Posterior vena cava (tissue), 2 donors: Measurements from ENCODE around the gene GABRA6. TPM values are rescaled to one million over a fixed set of nuclear protein-coding genes. Genes with fewer than 3 reads are reported as not detected.
A peak's percentile ranks its signal among the peaks of the same experiment; 100 is the strongest.
"Not testable (repeated sequence)": the region's sequence is repeated elsewhere in the genome, so short reads cannot be mapped to it uniquely, and the experiment has no call there.

Source experiments
- DNase-seq: peaks from one replicate; pipeline ENCODE4 v3.0.0-alpha.2; 2020; ENCODE audit warnings: low spot score
- intact Hi-C, 2 donors: fragments of 100-400 bp; cut with DNase I; formaldehyde crosslinking; loops; one replicate each; pipeline versions ENCODE4 v1.14.1 to v1.14.2; 2022 to 2023
- long read RNA-seq, 2 donors: library from polyadenylated mRNA; unstranded; transcript quantifications; one replicate each; pipeline ENCODE4 v2.0.0, GENCODE V29; 2020 to 2021
- total RNA-seq, 2 donors: library from RNA; stranded (reverse); fragmentation: NEBNext Ultra II Directional; extraction: Animal tissue kit (Norgen Biotek cat#: 25700); gene quantifications; one replicate each; pipeline ENCODE4 v1.2.1, GENCODE V29; 2021
- donor health status: DM: yes; HTN: yes; CAD: no.
- donor health status: DM: yes; HTN: yes; CAD: no.

Gene GABRA6
- total RNA-seq: not detected
- long read RNA-seq, donor 1: 0 reads
- long read RNA-seq, donor 2: 0 reads

GRCh38 chr5:161685461-161685860 lies at the start of gene GABRA6:
Gene GABRA6 (plus strand): TSS chr5:161685721. CDS start chr5:161685990, 269 bp downstream.
- DNase-seq: no peak
- intact Hi-C loops: no loop called here

GRCh38 chr5:161637591-161637990 lies 47.9 kb upstream of the GABRA6 start:
- DNase-seq: no peak
- intact Hi-C loops: no loop called here

DNA sequence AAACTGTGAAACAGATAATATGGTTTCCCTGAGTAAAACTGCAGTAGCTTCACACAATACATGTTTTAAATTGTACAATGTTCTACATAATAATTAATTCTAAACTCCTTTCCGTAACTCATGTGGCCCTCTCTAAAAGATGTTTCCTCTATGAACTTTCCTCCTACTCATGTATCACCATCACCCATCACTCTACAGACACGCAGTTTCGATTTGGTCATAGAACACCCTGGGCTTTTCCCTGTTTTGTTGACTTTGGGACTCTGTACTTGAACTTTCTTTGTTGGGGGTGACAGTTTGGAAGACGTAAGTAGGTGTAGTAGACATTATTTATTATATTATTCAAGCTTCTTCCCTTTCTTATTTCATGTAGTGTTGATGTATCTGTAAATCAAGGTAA lies 44.1 kb upstream of the GABRA6 start:
- no peak for DNase-seq
- intact Hi-C loops: no loop called here

DNA sequence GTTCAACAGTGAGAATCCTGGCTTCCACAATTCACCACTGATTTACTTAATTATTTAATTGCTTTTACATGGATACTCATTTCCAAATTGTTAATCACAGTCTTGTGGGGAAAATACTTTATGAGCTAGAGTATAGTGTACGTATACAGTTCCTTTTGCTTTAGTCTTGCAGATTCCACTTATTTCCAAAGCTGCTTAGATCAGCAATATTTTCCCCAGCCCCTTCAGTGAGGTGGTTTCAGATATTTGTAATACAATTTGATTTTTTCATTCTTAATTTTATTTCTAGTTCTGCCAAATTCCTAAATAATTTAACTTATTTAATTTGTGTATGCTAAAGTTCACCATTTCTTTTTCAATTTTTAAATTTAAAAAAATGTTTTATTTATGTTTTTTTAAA lies 40.3 kb upstream of the GABRA6 start:
- no peak for DNase-seq
- intact Hi-C loops: no loop called here

GRCh38 chr5:161651926-161652325 lies 33.6 kb upstream of the GABRA6 start:
- DNase-seq, intact Hi-C loops: not testable (repeated sequence)

- intact Hi-C loops: no loop called here
Measured at GRCh38 chr5:161660806-161661205, 24.7 kb upstream of the GABRA6 start.

GRCh38 chr5:161663431-161663830 lies 22.1 kb upstream of the GABRA6 start:
- no peak for DNase-seq
- intact Hi-C loops: no loop called here

More at GRCh38 chr5:161660806-161661205, 24.7 kb upstream of the GABRA6 start:
- peak; percentile 73 for DNase-seq

DNA sequence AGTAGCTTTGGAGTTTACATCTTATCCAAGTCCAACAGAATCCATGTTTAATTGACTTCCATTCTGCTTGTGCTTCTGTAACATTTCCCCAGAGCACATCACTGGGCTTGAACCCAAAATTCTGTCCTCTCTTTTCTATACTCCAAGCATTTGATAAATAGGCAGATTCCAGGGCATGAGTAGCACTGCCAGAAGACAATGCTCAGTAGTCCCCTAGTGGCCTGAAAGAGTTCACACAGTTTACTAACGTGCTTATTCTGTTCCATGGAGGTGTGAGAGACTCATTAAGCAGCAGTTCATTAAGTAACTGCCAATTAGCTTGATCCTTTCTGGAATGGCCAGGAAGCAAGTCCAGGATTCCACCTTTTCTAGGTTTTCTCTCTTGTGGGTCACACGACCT lies 9.4 kb upstream of the GABRA6 start:
- intact Hi-C loops: no loop called here
- DNase-seq: no peak

GRCh38 chr5:161686149-161686548 lies 628 bp downstream of the GABRA6 start:
- intact Hi-C loops: no loop called here
- no peak for DNase-seq

DNA sequence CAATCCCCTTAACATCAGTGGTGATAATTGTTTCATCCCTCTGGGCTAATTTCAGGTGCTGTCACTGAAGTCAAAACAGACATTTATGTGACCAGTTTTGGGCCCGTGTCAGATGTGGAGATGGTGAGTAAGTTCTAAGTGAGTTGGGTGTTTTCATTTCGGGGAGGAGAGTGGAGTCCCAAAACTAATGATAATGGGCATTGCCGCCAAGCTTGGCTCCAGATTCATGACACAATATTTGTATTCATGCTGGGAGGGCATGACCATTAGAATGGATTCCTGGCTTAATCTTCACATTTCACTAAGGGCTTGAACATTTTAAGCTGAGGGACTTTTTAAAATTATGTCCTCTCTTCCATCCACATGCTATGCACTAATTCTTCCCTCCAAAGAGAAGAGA lies 1.4 kb downstream of the GABRA6 start:
- intact Hi-C loops: no loop called here

GRCh38 chr5:161687316-161687715 lies 1.8 kb downstream of the GABRA6 start:
- intact Hi-C loops: no loop called here
- no peak for DNase-seq

More for the DNA sequence above, 1.4 kb downstream of the GABRA6 start:
- DNase-seq: no peak

- no peak for DNase-seq
- intact Hi-C loops: no loop called here
Measured at GRCh38 chr5:161691911-161692310, 6.4 kb downstream of the GABRA6 start.

DNA sequence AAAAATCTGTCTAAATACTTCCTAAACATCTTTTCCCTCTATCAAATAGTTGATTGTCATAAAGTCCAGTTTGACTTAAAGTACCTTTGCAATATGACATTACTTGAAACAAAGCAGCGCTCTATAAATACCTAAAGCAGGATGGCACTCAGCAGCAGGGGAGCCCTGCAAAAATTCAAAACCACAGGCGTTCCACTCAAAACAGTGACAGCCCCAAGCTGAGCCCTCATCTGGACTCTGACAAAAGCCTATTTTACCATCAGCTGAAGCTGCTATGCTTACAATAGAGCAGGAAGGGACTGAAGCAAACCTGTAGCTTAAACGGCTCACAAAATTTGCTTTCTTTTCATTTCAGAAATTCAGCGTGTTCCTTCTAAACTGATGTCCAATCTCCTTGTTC lies 11.5 kb downstream of the GABRA6 start:
- intact Hi-C loops: no loop called here
- no peak for DNase-seq

DNA sequence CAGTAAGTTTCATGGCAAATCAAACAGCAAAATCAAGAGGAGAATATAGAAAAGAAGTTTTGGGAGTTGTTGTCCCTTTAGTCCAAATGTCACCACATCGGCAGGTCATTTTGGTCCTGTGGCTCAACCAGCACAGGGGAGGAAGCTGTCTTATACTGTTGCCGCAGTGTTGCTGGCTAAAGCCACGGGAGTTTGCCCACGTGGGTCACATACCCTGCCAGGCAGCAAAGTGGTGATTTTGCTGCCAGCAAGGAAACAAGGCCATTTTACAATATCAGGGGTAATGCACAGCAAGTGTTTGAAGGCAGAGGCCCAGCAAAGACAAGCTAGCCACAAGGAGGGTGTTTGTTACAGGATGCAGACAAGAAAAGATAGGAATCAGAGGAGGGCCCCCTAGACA lies 14.5 kb downstream of the GABRA6 start:
- DNase-seq: no peak
- intact Hi-C loops: no loop called here

DNA sequence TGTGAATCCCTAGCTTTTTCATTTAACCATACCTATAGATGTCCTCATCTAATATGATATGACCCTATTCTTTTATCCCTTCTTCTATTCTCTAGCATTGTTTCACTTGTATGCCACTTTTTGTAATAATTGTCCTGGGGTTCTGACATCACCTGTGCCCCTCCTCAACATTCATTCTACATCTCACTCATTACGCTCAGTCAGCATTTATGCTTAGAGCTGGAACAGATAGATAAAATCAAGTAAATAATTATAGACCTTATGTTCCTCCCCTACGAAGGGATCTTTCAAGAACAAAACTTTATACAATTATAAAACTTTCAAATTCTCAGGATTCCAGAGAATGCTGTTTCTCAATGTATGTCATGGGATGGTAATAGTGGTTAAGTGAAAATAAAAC lies 18.0 kb downstream of the GABRA6 start:
- DNase-seq: no peak
- intact Hi-C loops: no loop called here

- intact Hi-C loops: no loop called here
- no peak for DNase-seq
Measured at GRCh38 chr5:161707382-161707781, 21.9 kb downstream of the GABRA6 start.

GRCh38 chr5:161709239-161709638 lies 23.7 kb downstream of the GABRA6 start:
- no peak for DNase-seq
- intact Hi-C loops: no loop called here

- DNase-seq: no peak
- intact Hi-C loops: no loop called here
Measured at GRCh38 chr5:161713042-161713441, 27.5 kb downstream of the GABRA6 start.

DNA sequence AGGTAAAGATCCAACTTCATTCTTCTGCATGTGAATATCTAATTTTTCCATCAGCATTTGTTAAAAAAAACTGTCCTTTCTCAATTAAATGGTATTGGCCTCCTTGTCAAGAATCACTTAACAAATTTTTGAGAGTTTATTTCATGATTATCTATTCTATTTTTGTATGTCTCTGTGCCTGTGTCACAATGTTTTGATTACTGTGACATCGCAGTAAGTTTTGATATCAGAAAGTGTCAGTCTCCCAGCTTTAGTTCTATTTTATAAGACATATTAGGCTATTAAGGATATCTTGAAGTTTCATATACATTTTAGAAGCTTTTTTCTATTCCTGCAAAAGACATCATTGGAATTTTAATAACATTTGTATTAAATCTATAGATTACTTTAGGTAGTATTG lies 33.6 kb downstream of the GABRA6 start:
- intact Hi-C loops: no loop called here
- DNase-seq: no peak

- intact Hi-C loops: no loop called here
- no peak for DNase-seq
Measured at GRCh38 chr5:161720460-161720859, 34.9 kb downstream of the GABRA6 start.

DNA sequence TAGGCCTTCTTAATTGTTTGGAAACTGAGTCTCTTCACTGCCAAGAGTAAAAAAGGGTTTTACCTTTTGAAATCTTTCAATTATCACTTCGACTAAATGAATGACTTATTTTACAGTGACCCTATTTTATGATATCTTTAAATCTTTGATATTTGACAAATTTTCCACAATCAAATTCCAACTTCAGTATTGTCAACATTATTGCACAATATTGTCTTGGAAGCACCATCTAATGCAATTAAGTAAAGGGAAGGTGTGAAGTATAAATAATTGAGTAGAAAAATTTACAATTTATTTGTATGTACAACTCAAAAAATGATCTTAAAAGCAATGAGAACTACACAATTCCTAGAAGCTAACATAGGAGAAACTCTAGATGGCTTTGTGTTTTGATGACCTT lies 49.2 kb downstream of the GABRA6 start:
- DNase-seq: no peak
- intact Hi-C loops: no loop called here

DNA sequence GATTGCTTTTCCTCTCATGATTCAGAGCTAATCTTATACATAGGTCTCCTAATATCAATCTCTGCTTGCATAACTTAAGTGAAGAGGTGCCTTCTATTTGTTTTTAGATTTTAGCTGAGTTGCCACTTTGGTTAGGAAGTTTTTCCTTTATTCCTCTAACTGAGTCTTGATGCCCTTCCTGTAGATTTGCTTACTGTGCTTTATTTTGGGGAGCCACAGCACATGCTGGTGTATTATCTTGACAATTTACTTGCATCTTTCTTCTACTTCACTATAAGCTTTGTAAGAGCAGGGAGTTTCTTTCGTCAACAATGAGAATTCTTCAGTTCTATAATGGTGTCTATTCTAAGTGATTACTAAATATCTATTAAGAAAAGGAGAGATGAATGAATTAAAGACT lies 54.9 kb downstream of the GABRA6 start:
- DNase-seq: no peak
- intact Hi-C loops: no loop called here
